GM19324 (cell line): ENCODE measurements around the gene CD82.

Experiments
- ATAC-seq: cut with Tn5 transposase; IDR thresholded peaks from one replicate; pipeline ENCODE4 v1.9.1; 2021; ENCODE audit warnings: mild to moderate bottlenecking, moderate library complexity; ENCODE audit not compliant: unreplicated experiment, low FRiP score

CD82 gene

DNA sequence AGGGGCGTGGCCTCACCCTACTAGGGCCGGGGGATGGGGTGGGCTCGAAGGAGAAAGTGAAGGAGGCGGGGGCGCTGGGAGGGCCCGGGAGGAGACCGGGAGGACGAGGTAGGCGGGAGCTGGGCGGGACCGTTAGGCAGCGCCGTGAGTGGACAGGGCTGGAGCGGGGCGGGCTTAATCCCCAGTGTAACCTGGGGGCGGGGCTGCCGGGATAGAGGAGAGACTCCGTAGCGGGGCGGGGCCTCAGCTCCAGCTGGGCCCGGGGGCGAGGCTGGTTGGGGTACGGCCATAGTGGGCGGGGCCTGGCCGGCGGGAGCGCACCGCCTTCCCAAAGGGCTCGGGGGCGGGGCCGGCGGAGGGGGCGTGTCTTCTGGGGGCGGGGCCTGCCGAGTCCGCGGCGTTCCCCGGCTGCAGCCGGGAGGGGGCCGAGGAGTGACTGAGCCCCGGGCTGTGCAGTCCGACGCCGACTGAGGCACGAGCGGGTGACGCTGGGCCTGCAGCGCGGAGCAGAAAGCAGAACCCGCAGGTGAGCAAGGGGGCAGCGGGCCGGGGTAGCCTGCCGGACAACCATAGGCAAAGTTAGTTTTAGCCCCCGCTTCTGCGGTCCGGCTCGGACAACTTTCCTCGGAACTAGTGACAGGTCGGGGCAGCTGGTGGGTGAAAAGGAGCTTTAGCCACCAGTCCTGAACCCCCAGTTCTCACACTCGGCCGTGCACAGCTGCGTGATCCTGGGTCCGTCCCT, at the start of gene CD82:
Gene CD82 (plus strand): TSS at position 453 of the 742 bp plus-strand sequence. CDS start 29,000 bp downstream, outside the sequence.
- peak; percentile 89 for ATAC-seq

DNA sequence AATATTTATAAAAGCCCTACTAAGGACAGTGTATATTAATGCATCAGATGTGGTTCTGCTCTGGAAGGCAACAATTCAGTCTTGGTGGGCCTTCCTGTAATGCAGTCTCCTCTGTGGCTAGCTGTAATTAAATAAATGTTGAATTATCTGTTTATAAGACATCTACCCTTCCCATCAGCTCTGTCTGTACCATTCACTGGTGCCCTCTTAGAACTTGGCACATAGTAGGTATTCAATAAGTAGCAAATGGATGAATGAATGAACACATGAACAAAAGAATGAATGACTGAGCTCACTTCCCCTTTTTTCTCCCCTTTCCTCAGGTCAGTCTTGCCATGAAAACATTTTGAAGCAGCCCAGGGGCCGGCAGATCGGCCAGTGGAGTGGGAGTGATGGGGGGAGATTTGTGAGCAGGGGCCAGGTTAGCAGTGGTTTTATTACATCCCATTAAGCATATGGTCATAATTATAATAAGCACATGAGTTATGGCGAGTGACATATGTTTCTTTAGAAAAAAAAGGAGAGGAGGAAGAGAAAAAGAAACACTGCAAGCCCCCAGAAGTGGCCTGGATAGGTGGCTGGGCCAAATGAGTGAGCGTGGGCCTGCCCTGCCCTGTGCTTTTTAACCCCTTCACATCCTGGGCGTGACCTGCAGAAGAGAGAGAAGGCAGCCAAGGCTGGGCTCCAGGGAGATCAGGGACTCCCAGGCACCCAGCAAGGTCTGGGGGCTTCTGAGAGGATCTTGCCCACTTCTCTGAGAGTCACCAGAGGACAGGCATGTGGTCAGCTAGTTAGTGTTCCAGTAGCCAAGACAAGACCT, 48.6 kb upstream of the CD82 start:
- no peak for ATAC-seq

GRCh38 chr11:44517541-44517940, 47.9 kb upstream of the CD82 start:
- ATAC-seq = no peak

GRCh38 chr11:44518968-44519550, 46.4 kb upstream of the CD82 start:
- ATAC-seq = no peak

- no peak for ATAC-seq
Measured at GRCh38 chr11:44519989-44520737, 45.3 kb upstream of the CD82 start.

DNA sequence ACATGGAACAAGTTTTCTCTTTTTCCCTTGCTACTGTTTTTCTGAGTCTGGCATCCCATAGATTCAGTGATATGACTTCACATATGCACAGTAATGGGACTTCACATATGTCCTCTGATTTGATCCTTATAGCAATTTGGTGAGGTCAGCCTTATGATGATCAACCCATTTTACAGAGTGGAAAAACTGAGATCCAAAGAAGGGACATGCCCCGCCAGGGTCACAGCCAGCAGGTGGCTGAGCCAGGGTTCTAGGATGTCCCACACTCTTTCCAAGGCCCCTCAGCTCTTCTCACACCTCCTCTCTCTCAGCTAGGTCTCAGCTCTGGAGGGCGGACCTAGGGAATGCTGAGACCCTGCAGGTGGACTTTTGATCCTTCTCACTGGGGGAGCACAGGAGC, 44.3 kb upstream of the CD82 start:
- ATAC-seq = no peak

DNA sequence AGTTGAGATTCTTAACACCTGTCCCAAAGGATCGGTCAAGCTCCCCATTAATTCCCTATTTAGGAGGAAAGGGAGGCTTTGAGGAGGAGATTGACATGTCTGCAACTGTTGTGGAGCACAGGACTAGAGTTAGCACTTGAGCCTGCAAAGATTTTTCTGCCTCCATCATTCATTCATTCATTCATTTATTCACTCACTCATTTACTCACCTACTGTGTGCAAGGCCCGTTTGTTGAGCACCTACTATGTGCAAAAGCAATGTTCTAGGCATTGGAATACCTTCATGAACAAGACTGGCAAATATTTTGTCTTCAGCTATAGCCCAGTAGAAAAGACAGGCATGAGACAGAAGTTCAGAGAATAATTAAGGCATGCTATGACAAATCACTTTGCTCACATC, 43.2 kb upstream of the CD82 start:
- ATAC-seq = no peak

- no peak for ATAC-seq
Measured at GRCh38 chr11:44524346-44524745, 41.1 kb upstream of the CD82 start.

DNA sequence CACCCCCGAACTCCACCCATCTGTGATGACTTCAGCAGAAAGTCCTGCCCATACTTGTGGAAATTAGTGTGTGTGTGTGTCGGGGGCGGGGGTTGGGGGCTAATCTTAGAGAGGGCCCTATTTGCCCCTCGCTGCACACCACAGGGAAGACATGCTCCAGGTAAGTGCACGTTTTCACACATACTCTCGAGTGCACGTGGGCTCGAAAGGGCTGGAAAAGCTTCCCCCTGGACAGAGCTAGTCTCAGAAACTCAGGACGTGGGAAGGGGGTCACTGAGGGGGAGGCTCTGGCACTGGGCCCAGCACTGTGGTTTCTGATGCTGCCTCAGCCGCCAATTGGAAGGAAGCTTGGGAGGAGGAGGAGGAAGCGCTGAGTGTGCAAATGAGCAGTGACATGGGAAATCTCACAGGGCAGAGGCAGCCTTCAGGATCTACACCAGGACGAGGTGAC, 40.7 kb upstream of the CD82 start:
- ATAC-seq = no peak

GRCh38 chr11:44525473-44526252, 39.8 kb upstream of the CD82 start:
- no peak for ATAC-seq

DNA sequence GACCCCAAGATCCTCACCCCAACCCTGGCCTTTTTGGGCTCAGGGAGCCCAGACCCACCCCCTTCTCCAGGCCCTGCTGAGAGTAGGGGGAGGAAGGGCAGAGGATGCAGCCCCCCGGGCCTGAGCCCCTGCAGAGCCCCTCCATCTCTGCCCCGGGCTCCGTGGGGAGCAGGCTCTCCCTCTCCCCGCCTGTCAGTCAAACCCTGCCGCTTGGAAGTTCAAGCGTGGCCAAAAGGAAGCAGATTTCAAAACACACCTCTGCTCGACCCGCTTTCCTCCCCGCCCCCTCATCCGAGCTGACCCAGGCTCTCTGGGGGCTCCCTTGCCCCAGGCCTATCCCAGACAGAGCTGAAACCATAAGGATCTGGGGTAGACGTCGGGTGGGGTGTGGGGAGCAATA, 39.0 kb upstream of the CD82 start:
- ATAC-seq = no peak

- no peak for ATAC-seq
Measured at GRCh38 chr11:44527476-44527875, 38.0 kb upstream of the CD82 start.

DNA sequence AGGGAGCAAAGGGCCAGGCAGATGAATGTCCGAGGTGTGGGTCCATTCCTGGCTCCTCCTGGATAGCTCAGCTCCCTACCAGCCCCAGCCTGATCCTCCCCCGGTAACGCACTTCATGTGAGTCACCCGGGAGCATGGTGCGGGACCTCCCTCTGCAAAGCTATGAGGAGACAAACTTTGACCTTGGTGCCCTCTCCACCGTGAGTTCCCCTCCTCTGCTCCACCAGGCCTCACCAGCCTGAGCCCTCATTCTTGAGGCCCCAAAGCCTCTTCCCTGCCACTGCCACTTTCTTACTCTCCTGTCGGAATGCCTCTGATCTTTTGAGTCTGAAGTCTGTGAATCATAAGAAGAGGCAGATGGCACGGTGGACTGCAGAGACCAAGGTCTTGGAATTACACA, 37.4 kb upstream of the CD82 start:
- no peak for ATAC-seq

- no peak for ATAC-seq
Measured at GRCh38 chr11:44528581-44528980, 36.9 kb upstream of the CD82 start.

DNA sequence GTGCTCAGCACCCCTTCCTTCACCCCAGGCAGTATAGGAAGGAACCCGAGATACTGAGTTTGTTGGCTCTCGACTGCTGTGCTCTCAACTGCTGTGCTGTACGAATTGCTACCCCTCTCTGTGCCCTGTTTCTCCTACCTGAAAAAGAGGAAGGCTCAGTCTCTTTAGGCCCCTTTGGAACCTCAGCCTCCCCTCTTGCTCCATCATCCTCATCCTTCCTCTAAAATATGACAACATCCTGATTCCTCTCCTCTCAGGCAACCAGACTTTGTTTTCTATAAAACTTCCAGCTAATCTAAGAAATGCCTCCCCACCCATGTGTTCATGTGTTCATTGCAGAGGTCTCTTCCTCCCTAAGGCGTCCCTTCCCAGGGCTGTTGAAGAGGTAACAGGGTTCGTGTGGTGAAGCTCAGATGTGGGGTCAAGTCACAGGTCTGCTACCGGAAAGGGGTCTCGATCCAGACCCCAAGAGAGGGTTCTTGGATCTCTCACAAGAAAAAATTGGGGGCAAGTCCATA, 35.5 kb upstream of the CD82 start:
- ATAC-seq = no peak

GRCh38 chr11:44530413-44531115, 34.9 kb upstream of the CD82 start:
- ATAC-seq = no peak

GRCh38 chr11:44531116-44531504, 34.4 kb upstream of the CD82 start:
- ATAC-seq = no peak

DNA sequence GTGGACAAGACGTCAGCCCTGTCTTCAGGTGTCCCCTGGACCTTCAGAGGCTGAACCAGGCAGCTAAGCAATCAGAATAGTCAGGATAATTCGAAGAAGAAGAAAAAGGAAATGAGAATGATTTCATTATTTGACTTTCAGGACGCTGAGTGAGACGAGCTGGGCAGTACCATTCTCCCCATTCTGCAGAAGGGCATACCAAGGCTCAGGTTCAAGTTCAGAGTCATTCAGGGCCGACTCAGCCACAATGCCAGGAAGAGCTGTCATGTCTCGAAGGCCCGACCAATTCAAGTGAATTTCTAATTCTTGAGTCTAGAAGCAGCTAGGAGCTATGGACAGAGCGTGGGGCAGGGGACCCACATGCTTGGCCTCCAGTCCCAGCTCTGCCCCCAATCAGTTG, 33.8 kb upstream of the CD82 start:
- no peak for ATAC-seq

DNA sequence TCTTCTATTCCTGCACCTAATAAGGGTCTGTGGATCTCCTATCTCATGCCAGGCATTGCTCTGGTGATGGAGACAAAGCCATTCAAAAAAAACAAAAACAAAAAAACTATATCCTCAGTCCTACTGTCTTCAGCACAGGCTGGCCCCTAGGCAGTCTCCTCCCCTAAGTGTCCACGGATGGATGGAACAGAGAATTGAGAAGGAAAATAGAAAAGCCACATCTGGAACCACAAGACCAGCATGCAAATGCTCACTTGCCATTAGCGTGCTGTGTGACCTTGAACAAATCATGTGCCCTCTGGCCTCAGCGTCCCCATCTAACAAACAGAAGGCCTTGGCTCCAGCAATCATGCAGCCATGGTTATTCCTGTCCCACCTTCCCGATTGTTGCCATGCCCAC, 32.7 kb upstream of the CD82 start:
- ATAC-seq = no peak
